Neural crest cell (in vitro differentiated cells): ENCODE measurements around the gene NCS1. TPM values are rescaled to one million over a fixed set of nuclear protein-coding genes. Genes with fewer than 3 reads are reported as not detected.
A peak's percentile ranks its signal among the peaks of the same experiment; 100 is the strongest.

Source experiments
- DNase-seq: peaks from one replicate; pipeline ENCODE4 v3.0.0; 2021; ENCODE audit warnings: low read depth, mixed read lengths, low spot score
- H3K27ac Mint-ChIP-seq: one replicate; pipeline ENCODE4 v1.8.0; 2021; ENCODE audit warnings: mild to moderate bottlenecking, mixed read lengths; ENCODE audit not compliant: unreplicated experiment
- H3K27me3 Mint-ChIP-seq: 2 replicates; pipeline ENCODE4 v1.8.0; 2021; ENCODE audit warnings: low read depth, mild to moderate bottlenecking, mixed read lengths
- H3K36me3 Mint-ChIP-seq: 2 replicates; pipeline ENCODE4 v1.8.0; 2021; ENCODE audit warnings: low read depth, mild to moderate bottlenecking, mixed read lengths
- H3K4me1 Mint-ChIP-seq: 2 replicates; pipeline ENCODE4 v1.8.0; 2021; ENCODE audit warnings: mixed read lengths
- H3K4me3 Mint-ChIP-seq: one replicate; pipeline ENCODE4 v1.8.0; 2021; ENCODE audit warnings: mild to moderate bottlenecking, mixed read lengths
- H3K9me3 Mint-ChIP-seq: 2 replicates; pipeline ENCODE4 v1.8.0; 2021; ENCODE audit warnings: mixed read lengths
- CTCF ChIP-seq: fragments of 200-600 bp; sonication (generic); conservative IDR thresholded peaks from 2 replicates; pipeline ENCODE4 v1.5.0; 2021; ENCODE audit warnings: antibody characterized with exemption, mild to moderate bottlenecking
- total RNA-seq: library from RNA; stranded (reverse); gene quantifications from 2 replicates; pipeline ENCODE4 v1.2.1, GENCODE V29; 2021

NCS1 gene
- total RNA-seq, 1 donor from 2014 or later, result 60.1 TPM

GRCh38 chr9:130159915-130160670 lies 12.1 kb upstream of the NCS1 start:
- Mint-ChIP-seq H3K4me3 (no peak overlapping the region), H3K36me3 (no peaks in the 10 kb centered on the region), H3K4me1 (no peaks in the 10 kb centered on the region), H3K27me3 (no peaks in the 10 kb centered on the region), H3K27ac (no peak overlapping the region), H3K9me3 (no peaks in the 10 kb centered on the region)
- no peak for TF ChIP-seq CTCF
- DNase-seq, result no peak

- H3K36me3 Mint-ChIP-seq, result no peaks in the 10 kb centered on the region
- H3K4me1 Mint-ChIP-seq, result no peaks in the 10 kb centered on the region
- DNase-seq, result no peak
- H3K9me3 Mint-ChIP-seq, result no peaks in the 10 kb centered on the region
- H3K4me3 Mint-ChIP-seq, result no peak overlapping the region
- no peaks in the 10 kb centered on the region for H3K27me3 Mint-ChIP-seq
- TF ChIP-seq CTCF, result no peak
- no peak overlapping the region for H3K27ac Mint-ChIP-seq
Measured at GRCh38 chr9:130160862-130161470, 11.2 kb upstream of the NCS1 start.

GRCh38 chr9:130165579-130165978 lies 6.6 kb upstream of the NCS1 start:
- DNase-seq, result no peak
- Mint-ChIP-seq H3K36me3 (no peaks in the 10 kb centered on the region), H3K27me3 (no peaks in the 10 kb centered on the region)

GRCh38 chr9:130166399-130166798 lies 5.8 kb upstream of the NCS1 start:
- Mint-ChIP-seq H3K4me3 (no peak overlapping the region), H3K27ac (no peak overlapping the region), H3K36me3 (no peaks in the 10 kb centered on the region), H3K4me1 (peaks cover 5% of the 10 kb centered on the region), H3K27me3 (no peaks in the 10 kb centered on the region), H3K9me3 (no peaks in the 10 kb centered on the region)
- no peak for TF ChIP-seq CTCF
- no peak for DNase-seq

More at GRCh38 chr9:130165579-130165978, 6.6 kb upstream of the NCS1 start:
- no peak overlapping the region for H3K27ac Mint-ChIP-seq
- no peak for TF ChIP-seq CTCF
- no peaks in the 10 kb centered on the region for H3K9me3 Mint-ChIP-seq
- no peaks in the 10 kb centered on the region for H3K4me1 Mint-ChIP-seq
- no peak overlapping the region for H3K4me3 Mint-ChIP-seq

- Mint-ChIP-seq H3K36me3 (no peaks in the 10 kb centered on the region), H3K9me3 (no peaks in the 10 kb centered on the region), H3K27me3 (no peaks in the 10 kb centered on the region), H3K27ac (no peak overlapping the region), H3K4me3 (peak overlapping the region; percentile 6), H3K4me1 (peaks cover 5% of the 10 kb centered on the region)
- TF ChIP-seq CTCF, result no peak
- DNase-seq, result no peak
Measured at GRCh38 chr9:130167927-130168326, 4.3 kb upstream of the NCS1 start.
